Heart left ventricle (tissue), 13 donors: ENCODE measurements around the gene DDX27.

Experiments used
- POLR2A ChIP-seq, 2 donors: fragments of 450-650 bp; IDR thresholded peaks; one replicate each; pipeline ENCODE4 v1.6.1; 2017; ENCODE audit warnings: antibody characterized with exemption in 2 of 2, mild to moderate bottlenecking in 2 of 2, moderate library complexity in 2 of 2
- TF ChIP-seq, protein P1 (sequence below), 12 donors: fragments of 200-600 bp; sonication (generic) in 4 of 12; IDR thresholded peaks; one replicate each; pipeline versions ENCODE4 v1.5.0 to v1.8.0; 2018 to 2022; ENCODE audit warnings: antibody characterized with exemption in 12 of 12, mild to moderate bottlenecking in 5 of 12
- donor health status: ischemic (EF 13 %, LVEDD 7.1; RV severe dilation, severe dysfunction).
- donor health status: DM: no; HTN: yes; CAD: no.
- donor health status: DM: no; HTN: no; CAD: no.
- donor health status: ischemic (EF 25% LVEDD 6.9; RV normal size, moderate dysfunction).
- donor health status: ischemic (EF 25% LVEDD 5.7; RV mildly dilated, moderate dysfunction).
- donor health status: ischemic (EF 35%, LVEDD 5.7; RV mildly dilated, moderate dysfunction).
- donor health status: nonischemic (EF 11% LVEDD 7.7; RV severe dilation, severe dysfunction).
- donor health status: DM: yes; HTN: yes; CAD: no.
- donor health status: PGD.
- donor health status: ischemic (EF 29% LVEDD 5.4; RV normal size, mild dysfunction).
- donor health status: nonischemic (EF 23%, LVEDD 6.1; RV moderate dilation, normal function).

DNA sequence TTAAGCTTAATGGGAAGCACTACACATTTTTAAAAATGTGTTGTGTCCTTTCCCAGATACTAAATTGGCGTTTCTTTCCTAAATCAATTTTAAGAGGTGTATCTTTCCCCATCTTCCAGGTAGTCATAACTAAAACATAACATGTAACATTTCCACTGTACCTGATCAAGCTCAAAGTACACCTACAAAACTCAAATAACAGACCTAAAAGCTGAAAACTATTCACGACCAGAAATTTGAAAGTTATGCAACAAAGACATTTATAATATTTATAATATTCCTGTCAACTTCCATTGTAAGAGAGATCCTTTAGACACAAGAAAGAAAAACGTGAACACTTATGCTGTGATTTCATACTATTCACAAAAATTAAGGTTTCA is 34.5 kb upstream of the DDX27 start:
- TF ChIP-seq, protein P1, sequence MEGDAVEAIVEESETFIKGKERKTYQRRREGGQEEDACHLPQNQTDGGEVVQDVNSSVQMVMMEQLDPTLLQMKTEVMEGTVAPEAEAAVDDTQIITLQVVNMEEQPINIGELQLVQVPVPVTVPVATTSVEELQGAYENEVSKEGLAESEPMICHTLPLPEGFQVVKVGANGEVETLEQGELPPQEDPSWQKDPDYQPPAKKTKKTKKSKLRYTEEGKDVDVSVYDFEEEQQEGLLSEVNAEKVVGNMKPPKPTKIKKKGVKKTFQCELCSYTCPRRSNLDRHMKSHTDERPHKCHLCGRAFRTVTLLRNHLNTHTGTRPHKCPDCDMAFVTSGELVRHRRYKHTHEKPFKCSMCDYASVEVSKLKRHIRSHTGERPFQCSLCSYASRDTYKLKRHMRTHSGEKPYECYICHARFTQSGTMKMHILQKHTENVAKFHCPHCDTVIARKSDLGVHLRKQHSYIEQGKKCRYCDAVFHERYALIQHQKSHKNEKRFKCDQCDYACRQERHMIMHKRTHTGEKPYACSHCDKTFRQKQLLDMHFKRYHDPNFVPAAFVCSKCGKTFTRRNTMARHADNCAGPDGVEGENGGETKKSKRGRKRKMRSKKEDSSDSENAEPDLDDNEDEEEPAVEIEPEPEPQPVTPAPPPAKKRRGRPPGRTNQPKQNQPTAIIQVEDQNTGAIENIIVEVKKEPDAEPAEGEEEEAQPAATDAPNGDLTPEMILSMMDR (IDR thresholded peaks at IDR 0.05): no peak
- no peak for TF ChIP-seq POLR2A (IDR thresholded peaks at IDR 0.05)
